GM12878 (cell line): Measurements from ENCODE around the gene CHRNB2. TPM values are rescaled to one million over a fixed set of nuclear protein-coding genes. Genes with fewer than 3 reads are reported as not detected.

ENCODE experiments used
- ATAC-seq: fragments of 200-7000 bp; cut with Tn5 transposase; 3 replicates; pipeline ENCODE4 v1.9.1; 2020; ENCODE audit warnings: mild to moderate bottlenecking, moderate library complexity
- BruUV-seq: library from RNA; stranded (reverse); fragments of 400-500 nt; replicated peaks from 2 replicates; lab custom pipeline; 2021; lab: Mats Ljungman, UMichigan
- CTCF ChIA-PET: fragments of 300-600 bp; sonication (Branson Sonifier 250); formaldehyde crosslinking; extraction: SDS; loops from one replicate; lab custom pipeline; 2021; ENCODE audit warnings: inconsistent platforms; lab: Yijun Ruan, JAX
- POLR2A ChIA-PET: fragments of 350-600 bp; formaldehyde crosslinking; extraction: SDS; loops from one replicate; lab custom pipeline; 2021; ENCODE audit warnings: inconsistent platforms; lab: Charles Lee
- RAD21 ChIA-PET: fragments of 300-600 bp; sonication (Branson Sonifier 250); formaldehyde crosslinking; loops from one replicate; lab custom pipeline; 2023; ENCODE audit warnings: antibody characterized with exemption; ENCODE audit not compliant: unreplicated experiment; lab: Charles Lee
- SMC1A ChIA-PET: fragments of 300-600 bp; sonication (Branson Sonifier 250); formaldehyde crosslinking; loops from one replicate; lab custom pipeline; 2023; ENCODE audit not compliant: unreplicated experiment, uncharacterized antibody; lab: Charles Lee
- DNase-seq: peaks from one replicate; pipeline ENCODE4 v3.0.0-alpha.2; 2011; ENCODE audit warnings: low read depth, low spot score
- FAIRE-seq: peaks from 3 replicates; lab custom pipeline; 2011; peaks lifted over from hg19 to GRCh38; lab: Jason Lieb, UNC
- H2AFZ ChIP-seq: 2 replicates; pipeline ENCODE4 v1.6.0; 2011; ENCODE audit warnings: low read depth, low read length, control low read depth; ENCODE audit not compliant: control insufficient read depth
- H3K27ac ChIP-seq: 2 replicates; pipeline ENCODE4 v1.5.1; 2011; ENCODE audit warnings: control low read depth; ENCODE audit not compliant: control insufficient read depth, insufficient read depth
- H3K27me3 ChIP-seq, 2 experiments: replicated peaks in 1 of 2; 2 replicates each; pipeline versions ENCODE4 v1.6.0 to v1.6.1; 2011; ENCODE audit warnings: low read length in 1 of 2; ENCODE audit not compliant: control insufficient read depth in 2 of 2, insufficient read depth in 2 of 2
- H3K36me3 ChIP-seq, 2 experiments: 2 replicates each; pipeline ENCODE4 v1.5.1; 2011; ENCODE audit warnings: low read length in 1 of 2; ENCODE audit not compliant: control insufficient read depth in 2 of 2, insufficient read depth in 2 of 2
- H3K4me1 ChIP-seq: 2 replicates; pipeline ENCODE4 v1.6.1; 2011; ENCODE audit warnings: mild to moderate bottlenecking, low read length, moderate library complexity, mixed read lengths; ENCODE audit not compliant: control insufficient read depth, insufficient read depth
- H3K4me2 ChIP-seq: 2 replicates; pipeline ENCODE4 v1.6.0; 2011; ENCODE audit warnings: control low read depth; ENCODE audit not compliant: control insufficient read depth, insufficient read depth
- H3K4me3 ChIP-seq: fragments of 200-600 bp; sonication (generic); 2 replicates; pipeline ENCODE4 v1.5.1; 2016
- H3K79me2 ChIP-seq: 2 replicates; pipeline ENCODE4 v1.6.0; 2011; ENCODE audit warnings: low read length; ENCODE audit not compliant: control insufficient read depth, insufficient read depth
- H3K9ac ChIP-seq: 2 replicates; pipeline ENCODE4 v1.8.0; 2011; ENCODE audit warnings: low read length, control low read depth, mixed read lengths; ENCODE audit not compliant: control insufficient read depth, insufficient read depth
- H3K9me3 ChIP-seq: replicated peaks from 3 replicates; pipeline ENCODE4 v1.5.1; 2011; ENCODE audit warnings: mild to moderate bottlenecking, low read length; ENCODE audit not compliant: control insufficient read depth, insufficient read depth
- H4K20me1 ChIP-seq: 2 replicates; pipeline ENCODE4 v1.6.0; 2011; ENCODE audit not compliant: control insufficient read depth, insufficient read depth
- BCL3 ChIP-seq: IDR thresholded peaks from 2 replicates; pipeline ENCODE4 v1.6.1; 2011; ENCODE audit warnings: borderline replicate concordance, low read depth, mild to moderate bottlenecking, moderate library complexity, low read length; ENCODE audit not compliant: insufficient read depth, poor library complexity, severe bottlenecking
- CREB1 ChIP-seq: IDR thresholded peaks from 2 replicates; pipeline ENCODE4 v1.6.1; 2012; ENCODE audit warnings: low read depth, mild to moderate bottlenecking, inconsistent platforms
- DPF2 ChIP-seq: fragments of 450-650 bp; IDR thresholded peaks from 2 replicates; pipeline ENCODE4 v1.6.1; 2017; ENCODE audit warnings: mild to moderate bottlenecking
- FOS ChIP-seq: IDR thresholded peaks from 3 replicates; pipeline ENCODE4 v1.6.1; 2011; ENCODE audit warnings: borderline replicate concordance; ENCODE audit not compliant: insufficient read length; ENCODE audit errors: extremely low read depth
- NR2F1 ChIP-seq: fragments of 450-650 bp; conservative IDR thresholded peaks from 2 replicates; pipeline ENCODE4 v1.6.1; 2017; ENCODE audit warnings: mild to moderate bottlenecking
- POU2F2 ChIP-seq: IDR thresholded peaks from 3 replicates; pipeline ENCODE4 v1.6.1; 2011; ENCODE audit warnings: low read depth, mild to moderate bottlenecking, low read length, borderline replicate concordance
- PRDM15 ChIP-seq: fragments of 450-650 bp; formaldehyde crosslinking; IDR thresholded peaks from 2 replicates; pipeline ENCODE4 v1.4.0; 2020; ENCODE audit warnings: mild to moderate bottlenecking, moderate library complexity
- SMAD1 ChIP-seq: fragments of 450-650 bp; IDR thresholded peaks from 2 replicates; pipeline ENCODE4 v1.6.1; 2018; ENCODE audit warnings: mild to moderate bottlenecking, low read depth; ENCODE audit not compliant: partially characterized antibody
- STAT3 ChIP-seq: IDR thresholded peaks from 2 replicates; pipeline ENCODE4 v1.6.1; 2011; ENCODE audit warnings: low read depth, low read length, improper control_type of control experiment
- ZBTB11 ChIP-seq: fragments of 450-650 bp; formaldehyde crosslinking; IDR thresholded peaks from 2 replicates; pipeline ENCODE4 v1.5.0; 2022; ENCODE audit warnings: mild to moderate bottlenecking, missing genetic modification characterization
- ZNF384 ChIP-seq: IDR thresholded peaks from 2 replicates; pipeline ENCODE4 v1.6.1; 2012; ENCODE audit warnings: low read depth, mild to moderate bottlenecking, low read length, improper control_type of control experiment, borderline replicate concordance
- ZSCAN29 ChIP-seq: fragments of 450-650 bp; IDR thresholded peaks from 2 replicates; pipeline ENCODE4 v1.6.1; 2017; ENCODE audit warnings: mild to moderate bottlenecking, moderate library complexity
- WGBS: methylation state at CpG from one replicate; pipeline ENCODE4 v1.1.6; 2016; ENCODE audit warnings: low lambda C conversion rate; ENCODE audit not compliant: insufficient replicate concordance, insufficient coverage; ENCODE audit errors: missing lambda C conversion rate; 5-methylcytosine and 5-hydroxymethylcytosine counted together
- in situ Hi-C: fragments of 300-500 bp; cut with MboI; formaldehyde crosslinking; loops from 9 replicates; pipeline ENCODE4 v1.14.3; 2018; ENCODE audit warnings: mixed read lengths
- intact Hi-C: fragments of 100-400 bp; cut with micrococcal nuclease; formaldehyde crosslinking; loops from one replicate; pipeline ENCODE4 v1.14.2; 2022; ENCODE audit not compliant: unreplicated experiment
- polyA plus RNA-seq, 11 experiments: library from polyadenylated mRNA; depleted of rRNA in 4 of 11; unstranded in 6 of 11; stranded (reverse) in 5 of 11; fragments of >200 nt; fragmentation: Nextera tagmentation in 4 of 11; fragmentation: Illumina TruSeq in 1 of 11; extraction: Ambion mirVana in 4 of 11; extraction: Trizol in 1 of 11; gene quantifications; 1 replicate in 1 of 11; 2 replicates in 10 of 11; pipeline versions ENCODE4 v1.2.1 to v1.2.3, GENCODE V29; 2011 to 2016; ENCODE audit warnings: inconsistent platforms in 2 of 11, missing spikeins in 2 of 11, low read depth in 1 of 11
- total RNA-seq, 4 experiments: library from RNA; depleted of rRNA in 3 of 4; stranded (reverse); fragments of >200 nt in 3 of 4; fragmentation: Illumina TruSeq in 1 of 4; extraction: Trizol in 1 of 4; gene quantifications; 2 replicates each; pipeline versions ENCODE4 v1.2.1 to v1.2.3, GENCODE V29; 2013 to 2021

CHRNB2 gene
- total and polyA plus RNA-seq, 10 of the 15 experiments (the other 5 are each of a cell fraction or from before 2014, with no cell fraction given), result 0.01 to 0.11 (median 0.03) TPM; not detected in 6

GRCh38 chr1:154558720-154559465 lies 8.7 kb upstream of the CHRNB2 start:
- peak overlapping the region; percentile 71 for H3K4me3 ChIP-seq
- ATAC-seq (peak; percentile 97), DNase-seq (peak; percentile 97), FAIRE-seq (peak; percentile 62)
- ChIA-PET POLR2A (interaction anchor here (0.6 to 1.5 kb wide), 12 partner anchors 36 to 1129 kb away, joined by 3 to 10 read pairs (median 4); no protein-coding TSS in a partner anchor), SMC1A (interaction anchor here (0.6 to 2.5 kb wide), 41 partner anchors 8 to 503 kb away, joined by 3 to 45 read pairs (median 4); partner anchors contain the start of genes KCNN3 and SHC1), CTCF (interaction anchor here (0.8 to 2.5 kb wide), 57 partner anchors 9 to 527 kb away, joined by 3 to 64 read pairs (median 5); partner anchors contain the start of genes ADAM15, CHRNB2, EFNA4 and PBXIP1), RAD21 (interaction anchor here (0.6 to 2.4 kb wide), 37 partner anchors 9 to 526 kb away, joined by 3 to 44 read pairs (median 6); partner anchors contain the start of genes CHRNB2, KCNN3 and PMVK)
- intact Hi-C loops, result loop anchor here (1.0 to 5.0 kb wide), 6 partner anchors 50 to 526 kb away; partner anchors contain the start of gene ADAR
- peak overlapping the region; percentile 55 for H3K4me2 ChIP-seq
- TSS peak; percentile 98 for BruUV-seq
- H3K27me3 ChIP-seq, result no peaks in the 10 kb centered on the region
- H3K36me3 ChIP-seq, result peaks cover 3 to 13% of the 10 kb centered on the region in 2 experiments
- peaks cover 4% of the 10 kb centered on the region for H3K4me1 ChIP-seq
- in situ Hi-C loops, result no loop called here
- H3K9ac ChIP-seq, result peak overlapping the region; percentile 63
- no peaks in the 10 kb centered on the region for H3K9me3 ChIP-seq
- no peaks in the 10 kb centered on the region for H4K20me1 ChIP-seq
- peaks cover 31% of the 10 kb centered on the region for H3K79me2 ChIP-seq
- H3K27ac ChIP-seq, result peak overlapping the region; percentile 56
- under 1% methylated on average over 36 of the region's 57 CpGs for WGBS
- H2AFZ ChIP-seq, result peak overlapping the region; percentile 97
- TF ChIP-seq DPF2 (no peak; the same call in 1 of the 2 replicates), ZBTB11 (CRISPR knock-in tag) (0 out of 2 replicates have a peak, but pooled peaks have one; percentile 9), POU2F2 (peak; percentile 65; the same call in 1 of the 3 replicates), SMAD1 (no peak), FOS (peak; percentile 87), ZSCAN29 (no peak), NR2F1 (peak; percentile 54), ZNF384 (no peak), STAT3 (no peak), PRDM15 (CRISPR knock-in tag) (no peak), CREB1 (peak; percentile 92), BCL3 (no peak)
